ENCODE results near the gene MAMDC4. TPM values are rescaled to one million over a fixed set of nuclear protein-coding genes. Genes with fewer than 3 reads are reported as not detected.

The MAMDC4 gene
- total RNA-seq, 1 donor from 2014 or later = 38.6 TPM

DNA sequence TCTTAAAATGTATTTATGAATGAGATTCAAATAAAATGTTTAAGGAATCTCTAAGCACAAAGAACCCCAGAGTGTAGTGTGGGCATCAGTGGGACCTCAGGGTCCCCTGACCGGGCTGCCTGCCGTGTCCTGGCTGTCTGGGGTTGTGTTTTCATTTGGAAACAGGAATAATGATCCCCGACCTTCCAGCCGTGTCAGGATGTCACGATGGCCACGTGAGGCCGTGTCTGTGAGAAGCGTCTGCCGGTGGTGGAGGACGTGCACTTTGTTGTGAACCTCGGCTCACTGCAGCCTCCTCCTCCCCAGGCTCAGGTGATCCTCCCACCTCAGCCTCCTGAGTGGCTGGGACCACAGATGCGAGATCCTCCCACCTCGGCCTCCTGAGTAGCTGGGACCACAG is 38.5 kb downstream of the MAMDC4 start:
- no peak for DNase-seq (ENCODE audit: low spot score)

DNA sequence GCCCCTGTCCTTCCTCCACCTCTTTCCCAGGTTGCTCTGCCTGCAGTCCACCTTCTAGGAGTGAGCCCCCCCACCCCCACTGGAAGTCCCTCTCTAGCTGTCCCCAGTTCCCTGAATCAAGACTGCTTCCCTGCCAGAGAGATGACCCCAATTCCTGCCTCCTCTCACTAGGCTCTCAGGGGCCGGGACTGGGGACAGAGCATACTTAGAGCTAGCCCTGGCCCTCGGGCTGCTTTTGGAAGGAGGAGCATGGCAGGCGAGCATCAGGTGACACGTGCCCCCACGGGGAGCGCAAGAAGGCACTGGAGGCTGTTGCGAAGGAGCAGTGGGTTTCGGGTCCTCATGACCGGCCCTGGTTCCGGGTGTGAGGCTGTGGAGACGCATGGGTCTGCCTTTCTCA is 43.9 kb downstream of the MAMDC4 start:
- DNase-seq (ENCODE audit: low spot score) = no peak

DNA sequence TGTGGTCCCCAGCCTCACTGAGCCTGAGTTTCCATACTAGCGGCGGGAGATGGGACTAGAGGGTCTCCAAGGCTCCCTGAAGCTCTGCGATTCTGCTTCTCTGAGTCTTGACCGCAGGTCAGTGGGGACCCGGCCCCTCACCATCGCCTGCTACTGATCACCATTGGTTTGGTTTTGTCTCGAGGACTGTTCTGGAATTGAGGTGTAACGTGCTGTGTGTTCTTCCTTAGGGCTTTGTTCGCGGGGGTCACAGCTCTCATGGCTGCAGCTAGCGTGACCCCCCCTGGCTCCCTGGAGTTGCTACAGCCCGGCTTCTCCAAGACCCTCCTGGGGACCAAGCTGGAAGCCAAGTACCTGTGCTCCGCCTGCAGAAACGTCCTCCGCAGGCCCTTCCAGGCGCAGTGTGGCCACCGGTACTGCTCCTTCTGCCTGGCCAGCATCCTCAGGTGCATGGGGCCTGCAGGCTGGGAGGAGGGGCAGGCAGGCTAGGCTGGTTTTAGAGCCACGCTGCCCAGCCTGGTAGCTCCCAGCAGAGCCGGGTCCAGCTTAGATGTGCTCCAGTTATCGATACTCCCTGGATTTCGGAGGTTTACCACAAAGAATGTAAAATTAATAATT is 46.4 kb downstream of the MAMDC4 start:
- DNase-seq (ENCODE audit: low spot score) = no peak

DNA sequence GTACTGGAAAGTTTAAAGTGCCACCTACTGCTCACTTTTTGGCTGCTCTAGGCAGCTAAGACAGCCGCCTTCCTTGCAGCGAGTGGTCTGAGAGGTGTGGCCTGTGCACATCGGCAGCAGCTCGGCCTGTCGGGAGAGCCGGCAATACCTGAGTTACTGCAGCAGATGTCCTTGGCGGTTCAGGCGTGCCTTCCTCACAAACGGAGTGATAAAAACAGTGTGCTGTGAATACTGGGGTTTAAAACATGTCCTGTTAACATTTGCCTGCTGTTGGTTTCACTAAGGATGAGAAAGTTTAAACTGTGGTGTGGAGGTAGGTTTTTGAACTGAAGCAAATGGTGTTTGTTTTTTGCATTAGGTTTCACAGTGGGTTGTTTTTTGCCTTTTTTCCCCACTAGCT is 47.0 kb downstream of the MAMDC4 start:
- DNase-seq (ENCODE audit: low spot score) = no peak

DNA sequence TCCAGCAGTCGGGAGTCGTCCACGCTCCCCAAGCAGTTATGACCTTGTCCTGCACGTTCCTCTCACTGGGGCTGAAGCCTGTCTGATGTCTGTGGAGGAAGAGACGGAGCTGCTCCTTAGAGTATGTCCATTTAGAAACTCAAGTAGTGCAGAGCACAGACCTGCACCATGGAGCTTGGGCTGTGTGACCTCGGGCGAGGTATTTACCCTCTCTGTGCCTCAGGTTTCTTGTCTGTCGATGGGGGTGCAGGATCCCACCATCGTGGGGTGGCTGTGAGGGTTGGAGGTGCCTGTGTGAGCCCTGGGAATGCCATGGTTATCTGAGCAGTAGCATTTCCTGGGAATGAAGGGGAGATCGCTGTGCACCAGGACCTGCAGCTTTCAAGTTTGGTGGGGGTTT is 48.4 kb downstream of the MAMDC4 start:
- DNase-seq (ENCODE audit: low spot score) = no peak

DNA sequence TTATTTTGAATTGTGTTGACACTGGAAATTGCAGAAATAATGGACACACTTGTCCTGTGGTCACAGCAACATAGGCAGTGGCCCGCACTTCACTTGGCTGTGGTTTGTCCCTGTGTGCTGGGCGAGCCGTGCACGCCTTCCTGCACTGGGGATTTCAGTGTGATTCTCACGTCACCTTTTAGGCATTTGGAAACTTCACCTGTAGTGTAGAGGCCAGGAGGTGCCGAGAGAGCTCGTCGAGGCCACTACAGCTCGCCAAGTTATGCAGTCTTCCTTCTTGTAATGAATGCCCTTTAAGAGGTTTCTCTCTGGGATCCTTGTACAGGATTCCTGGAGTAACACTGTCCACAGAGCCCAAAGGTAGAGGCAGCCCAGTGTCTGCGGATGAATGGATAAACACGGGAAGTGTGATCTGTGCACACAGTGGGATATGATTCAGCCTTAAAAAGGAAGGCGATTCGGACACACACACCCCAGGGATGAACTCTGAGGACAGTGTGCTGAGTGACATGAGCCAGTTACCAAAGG is 48.9 kb downstream of the MAMDC4 start:
- DNase-seq (ENCODE audit: low spot score) = no peak

DNA sequence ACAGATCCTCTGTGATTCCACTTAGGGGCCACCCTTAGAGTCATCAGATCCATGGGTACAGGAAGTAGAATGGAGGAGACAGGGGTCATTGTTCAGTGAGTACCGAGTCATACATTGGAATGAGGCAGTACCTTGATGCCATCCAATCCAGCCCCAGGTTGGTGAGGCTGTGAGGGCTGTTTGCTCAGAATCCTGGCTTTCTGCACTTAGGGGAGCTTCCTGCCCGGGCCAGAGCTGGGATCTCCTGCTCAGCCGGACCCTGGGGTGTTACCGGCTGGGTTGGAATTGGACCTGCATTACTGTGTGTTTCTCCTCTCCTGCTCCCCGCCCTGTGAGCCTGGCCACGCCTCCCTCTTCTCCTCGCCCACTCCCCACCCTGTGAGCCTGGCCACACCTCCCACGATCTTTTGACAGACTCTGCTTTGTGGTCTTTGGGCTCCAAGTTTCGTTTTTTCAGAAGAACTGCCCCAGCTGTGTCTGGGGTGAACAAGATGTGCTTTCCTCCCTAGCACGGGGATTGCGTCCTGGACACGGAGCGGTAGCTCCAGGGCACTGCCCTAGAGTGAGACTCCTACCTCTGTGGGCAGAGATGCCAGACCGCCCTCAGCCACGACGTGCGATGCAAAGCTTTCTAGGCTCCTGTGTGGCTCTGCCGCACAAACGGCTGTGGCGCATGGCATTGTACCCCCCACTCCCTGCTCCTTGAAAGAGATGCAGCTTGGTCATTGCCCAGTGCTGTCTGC is 49.5 kb downstream of the MAMDC4 start:
- DNase-seq (ENCODE audit: low spot score) = peak; percentile 38

DNA sequence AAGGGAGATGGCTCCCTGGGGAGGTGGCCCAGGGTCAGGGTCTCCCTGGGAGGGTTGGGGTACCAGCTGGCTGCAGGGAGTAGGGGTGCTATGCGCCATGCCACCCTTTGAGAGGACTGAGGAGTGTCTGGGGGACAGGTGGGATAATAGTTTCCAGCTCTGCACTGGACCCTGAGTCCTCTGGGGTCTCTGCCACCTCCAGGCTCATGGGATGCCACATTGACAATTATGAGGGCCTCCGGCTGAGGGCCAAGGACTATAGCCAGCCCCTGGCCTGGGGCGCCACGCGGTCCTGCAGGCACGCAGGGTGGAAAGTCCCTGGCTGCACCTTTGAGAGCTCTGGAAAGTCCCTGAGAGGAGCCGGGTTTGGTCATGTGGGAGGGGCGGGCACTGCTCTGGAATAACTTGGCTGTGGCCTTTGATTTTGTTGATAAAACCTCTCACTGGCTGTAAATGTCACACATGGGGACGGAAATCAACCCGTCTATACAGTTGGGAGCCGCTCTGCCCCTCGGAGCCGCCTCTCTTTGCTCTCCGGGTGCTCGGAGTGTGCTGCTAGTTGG is 50.2 kb downstream of the MAMDC4 start:
- peak; percentile 87 for DNase-seq (ENCODE audit: low spot score)

DNA sequence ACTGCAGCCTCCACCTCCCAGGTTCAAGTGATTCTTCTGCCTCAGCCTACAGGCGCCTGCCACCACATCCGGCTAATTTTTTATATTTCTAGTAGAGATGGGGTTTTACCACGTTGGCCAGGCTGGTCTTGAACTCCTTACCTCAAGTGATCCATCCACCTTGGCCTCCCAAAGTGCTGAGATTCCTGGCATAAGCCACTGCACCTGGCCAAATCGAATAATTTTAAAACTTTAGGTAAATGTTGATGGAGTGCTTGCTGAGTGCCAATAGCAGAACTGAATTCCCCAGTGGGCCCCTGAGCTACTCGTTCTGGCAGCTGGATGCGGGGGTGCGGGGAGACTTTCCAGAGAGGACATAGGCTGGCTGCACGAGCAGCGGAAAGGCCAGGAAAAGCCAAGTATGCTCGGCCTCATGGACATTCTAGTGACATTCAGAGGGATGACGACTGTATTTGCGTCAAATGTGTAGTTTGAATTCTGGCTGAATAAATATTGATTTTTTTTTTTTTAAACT is 51.0 kb downstream of the MAMDC4 start:
- DNase-seq (ENCODE audit: low spot score) = peak; percentile 52

DNA sequence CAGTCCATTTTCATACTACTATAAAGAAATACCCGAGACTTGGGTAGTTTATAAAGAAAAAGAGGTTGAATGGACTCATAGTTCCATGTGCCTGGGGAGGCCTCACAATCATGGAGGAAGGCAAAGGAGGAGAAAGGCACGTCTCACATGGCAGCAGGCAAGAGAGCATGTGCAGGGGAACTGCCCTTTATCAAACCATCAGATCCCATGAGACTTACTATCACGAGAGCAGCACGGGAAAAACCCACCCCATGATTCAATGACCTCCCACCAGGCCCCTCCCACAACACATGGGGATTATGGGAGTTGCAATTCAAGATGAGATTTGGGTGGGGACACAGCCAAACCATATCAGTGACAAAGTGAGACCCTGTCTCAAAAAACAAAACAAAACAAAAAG is 54.1 kb downstream of the MAMDC4 start:
- no peak for DNase-seq (ENCODE audit: low spot score)

DNA sequence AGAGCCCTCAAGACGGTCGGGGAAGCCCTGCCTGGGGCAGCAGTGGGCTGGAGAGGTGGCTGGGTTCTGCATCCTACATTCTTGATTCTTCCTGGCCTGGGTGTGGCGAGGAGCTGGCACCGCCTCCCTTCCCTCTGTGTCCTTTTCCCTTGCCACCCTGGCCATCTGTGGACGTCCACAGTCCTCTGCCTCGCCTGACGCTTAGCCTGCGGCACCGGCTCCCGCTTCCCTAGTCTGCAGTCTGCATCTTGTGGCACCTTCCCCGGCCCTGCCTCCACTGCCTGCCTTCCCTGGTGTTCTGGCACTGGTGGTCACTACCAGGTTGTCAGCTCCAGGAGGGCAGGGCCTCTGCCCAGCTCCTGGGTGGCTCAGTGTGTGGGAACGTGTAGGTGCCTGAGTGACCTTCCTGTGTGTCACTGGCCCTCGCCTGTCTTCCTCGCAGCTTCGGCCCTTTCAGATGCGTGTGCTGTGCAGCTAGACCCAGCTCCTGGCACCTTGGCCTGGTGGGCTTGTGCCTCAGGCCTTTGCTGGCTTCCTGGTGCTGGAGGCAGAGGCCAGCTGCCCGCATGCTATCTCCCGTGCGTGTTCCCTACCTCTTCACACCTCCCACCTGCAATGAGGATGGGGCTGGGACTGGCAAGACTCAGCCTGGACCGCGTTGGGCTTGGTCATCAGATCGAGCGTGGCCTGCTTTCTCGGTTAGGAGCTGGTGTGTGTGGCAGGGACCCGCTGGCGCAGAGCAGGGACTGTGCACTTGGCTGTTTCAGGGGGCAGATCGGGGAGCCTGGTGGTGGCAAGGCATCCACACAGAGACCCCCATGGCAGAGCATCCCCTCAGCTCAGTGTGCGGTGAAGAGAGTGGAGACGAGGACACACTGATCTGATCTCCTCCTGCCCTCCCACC is 55.1 kb downstream of the MAMDC4 start:
- no peak for DNase-seq (ENCODE audit: low spot score)

Other genes with a start within 250 kb of the MAMDC4 start
- 62.2 TPM for gene EGFL7, start 189.4 kb upstream of the MAMDC4 start, total RNA-seq
- 81.7 TPM for gene AGPAT2, start 164.9 kb upstream of the MAMDC4 start, total RNA-seq
- gene DIPK1B, start 139.8 kb upstream of the MAMDC4 start, total RNA-seq = 8.8 TPM
- 11.4 TPM for gene LCN10, start 109.4 kb upstream of the MAMDC4 start, total RNA-seq
- 12.8 TPM for gene LCN6, start 103.8 kb upstream of the MAMDC4 start, total RNA-seq
- gene LCN8, start 94.1 kb upstream of the MAMDC4 start, total RNA-seq = not detected
- not detected for gene LCN15, start 87.8 kb upstream of the MAMDC4 start, total RNA-seq
- gene TMEM141, start 61.0 kb upstream of the MAMDC4 start, total RNA-seq = 81.3 TPM
- gene CCDC183, start 56.0 kb upstream of the MAMDC4 start, total RNA-seq = 2.3 TPM
- 91.0 TPM for gene RABL6, start 44.4 kb upstream of the MAMDC4 start, total RNA-seq
- 19.4 TPM for gene AJM1, start 9.9 kb upstream of the MAMDC4 start, total RNA-seq
- 150 TPM for gene PHPT1, start 2.9 kb upstream of the MAMDC4 start, total RNA-seq
- gene EDF1, start 14.0 kb downstream of the MAMDC4 start, total RNA-seq = 342 TPM
- 19.6 TPM for gene TRAF2, start 34.2 kb downstream of the MAMDC4 start, total RNA-seq
- gene FBXW5, start 92.4 kb downstream of the MAMDC4 start, total RNA-seq = 144 TPM
- 110 TPM for gene C8G, start 92.9 kb downstream of the MAMDC4 start, total RNA-seq
- gene LCN12, start 99.9 kb downstream of the MAMDC4 start, total RNA-seq = 10.0 TPM
- 481 TPM for gene PTGDS, start 125.2 kb downstream of the MAMDC4 start, total RNA-seq
- gene LCNL1, start 130.6 kb downstream of the MAMDC4 start, total RNA-seq = 0.92 TPM
- 51.2 TPM for gene PAXX, start 140.1 kb downstream of the MAMDC4 start, total RNA-seq
- 2.2 TPM for gene CLIC3, start 144.2 kb downstream of the MAMDC4 start, total RNA-seq
- 298 TPM for gene ABCA2, start 175.9 kb downstream of the MAMDC4 start, total RNA-seq
- gene FUT7, start 179.7 kb downstream of the MAMDC4 start, total RNA-seq = 0.26 TPM
- gene NPDC1, start 193.8 kb downstream of the MAMDC4 start, total RNA-seq = 376 TPM
- gene ENTPD2, start 201.7 kb downstream of the MAMDC4 start, total RNA-seq = 41.1 TPM
- 2.4 TPM for gene SAPCD2, start 218.2 kb downstream of the MAMDC4 start, total RNA-seq
- gene UAP1L1, start 225.2 kb downstream of the MAMDC4 start, total RNA-seq = 10.5 TPM
- gene MAN1B1, start 234.6 kb downstream of the MAMDC4 start, total RNA-seq = 59.8 TPM